CD4-positive, CD25-positive, alpha-beta regulatory T cell (primary cell): ENCODE data around the gene TCFL5. TPM values are rescaled to one million over a fixed set of nuclear protein-coding genes. Genes with fewer than 3 reads are reported as not detected.
A peak's percentile ranks its signal among the peaks of the same experiment; 100 is the strongest.

ENCODE experiments used
- ATAC-seq, 2 donors: fragments of 150-1000 bp; cut with Tn5 transposase; one replicate each; pipeline ENCODE4 v1.10.0; 2021; ENCODE audit warnings: low read depth in 2 of 2, moderate number of reproducible peaks in 2 of 2, moderate library complexity in 1 of 2
- DNase-seq, 3 donors: peaks; one replicate each; pipeline versions ENCODE4 v3.0.0 to v3.0.0-alpha.2; 2012 to 2022; ENCODE audit warnings: mixed read lengths in 1 of 3
- H3K27ac ChIP-seq: one replicate; pipeline ENCODE4 v1.7.0; 2013; ENCODE audit warnings: mild to moderate bottlenecking, low read length; ENCODE audit not compliant: insufficient read depth, poor library complexity, severe bottlenecking
- H3K27me3 ChIP-seq: one replicate; pipeline ENCODE4 v1.7.0; 2013; ENCODE audit warnings: low read length; ENCODE audit not compliant: control insufficient read depth, insufficient read depth
- H3K36me3 ChIP-seq: one replicate; pipeline ENCODE4 v1.7.0; 2013; ENCODE audit warnings: mild to moderate bottlenecking, low read length, moderate library complexity; ENCODE audit not compliant: control insufficient read depth, insufficient read depth
- H3K4me1 ChIP-seq: 2 replicates; pipeline ENCODE4 v1.7.0; 2013; ENCODE audit warnings: mild to moderate bottlenecking, low read length; ENCODE audit not compliant: insufficient read depth, control insufficient read depth, poor library complexity, severe bottlenecking
- H3K4me3 ChIP-seq: one replicate; pipeline ENCODE4 v1.7.0; 2013; ENCODE audit warnings: low read depth, mild to moderate bottlenecking, low read length, moderate library complexity
- H3K9me3 ChIP-seq, 2 experiments: 1 replicate in 1 of 2; 2 replicates in 1 of 2; pipeline ENCODE4 v1.7.0; 2013; ENCODE audit warnings: low read length in 2 of 2, mild to moderate bottlenecking in 1 of 2, moderate library complexity in 1 of 2; ENCODE audit not compliant: control insufficient read depth in 2 of 2
- H3K27ac Mint-ChIP-seq, 3 donors: one replicate each; pipeline ENCODE4 v1.8.0; 2020 to 2022; ENCODE audit warnings: mild to moderate bottlenecking in 3 of 3, mixed read lengths in 3 of 3, moderate library complexity in 2 of 3
- H3K27me3 Mint-ChIP-seq: one replicate; pipeline ENCODE4 v1.8.0; 2022; ENCODE audit warnings: mild to moderate bottlenecking, mixed read lengths
- H3K36me3 Mint-ChIP-seq: one replicate; pipeline ENCODE4 v1.8.0; 2020; ENCODE audit warnings: mixed read lengths
- H3K4me1 Mint-ChIP-seq, 4 donors: one replicate each; pipeline ENCODE4 v1.8.0; 2020 to 2022; ENCODE audit warnings: mixed read lengths in 4 of 4, mild to moderate bottlenecking in 1 of 4
- H3K4me3 Mint-ChIP-seq, 4 donors: one replicate each; pipeline ENCODE4 v1.8.0; 2020 to 2022; ENCODE audit warnings: mild to moderate bottlenecking in 4 of 4, mixed read lengths in 4 of 4, moderate library complexity in 3 of 4
- H3K9me3 Mint-ChIP-seq, 7 donors: one replicate each; pipeline ENCODE4 v1.8.0; 2020 to 2022; ENCODE audit warnings: mixed read lengths in 7 of 7, mild to moderate bottlenecking in 3 of 7, moderate library complexity in 2 of 7
- polyA plus RNA-seq, 4 donors: library from polyadenylated mRNA; unstranded; fragments of 300-500 nt; fragmentation: Illumina TruSeq; gene quantifications; one replicate each; pipeline ENCODE4 v1.2.3, GENCODE V29; 2021
- total RNA-seq: library from RNA; stranded (reverse); gene quantifications from one replicate; pipeline ENCODE4 v1.2.3, GENCODE V29; 2022

Gene TCFL5
- total and polyA plus RNA-seq, 5 donors from 2014 or later, result 0.53 to 3.8 (median 1.2) TPM

- ATAC-seq, result peak in 1 of 2 donors; percentile 19
- Histone ChIP-seq H3K4me3 (no peak overlapping the region), H3K4me1 (no peaks in the 10 kb centered on the region), H3K36me3 (peaks cover 87% of the 10 kb centered on the region), H3K27me3 (no peaks in the 10 kb centered on the region), H3K9me3 (no peaks in the 10 kb centered on the region), H3K27ac (no peak overlapping the region)
- H3K27ac Mint-ChIP-seq, result peak overlapping the region in 1 of 3 donors; percentile 41
- DNase-seq, result peak in 1 of 3 donors; percentile 31
- peaks cover 0 to 1% (median 0%) of the 10 kb centered on the region in 7 donors for H3K9me3 Mint-ChIP-seq
- H3K4me3 Mint-ChIP-seq, result no peak overlapping the region
- peaks cover 50% of the 10 kb centered on the region for H3K36me3 Mint-ChIP-seq
- no peaks in the 10 kb centered on the region for H3K27me3 Mint-ChIP-seq
- H3K4me1 Mint-ChIP-seq, result peaks cover 0 to 22% (median 8%) of the 10 kb centered on the region in 4 donors
These were observed 31.0 kb upstream of the TCFL5 start for GRCh38 chr20:62892348-62893304.

- H3K4me3 Mint-ChIP-seq, result peak overlapping the region in 2 of 4 donors; percentile 24 to 59
- DNase-seq (peak in 1 of 3 donors; percentile 75), ATAC-seq (peak; percentile 49 to 59)
- Histone ChIP-seq H3K36me3 (peaks cover 93% of the 10 kb centered on the region), H3K27me3 (no peaks in the 10 kb centered on the region), H3K9me3 (no peaks in the 10 kb centered on the region), H3K4me3 (no peak overlapping the region), H3K4me1 (peaks cover 3% of the 10 kb centered on the region), H3K27ac (no peak overlapping the region)
- peak overlapping the region in 2 of 3 donors; percentile 38 to 55 for H3K27ac Mint-ChIP-seq
- H3K9me3 Mint-ChIP-seq, result peaks cover 0 to 1% (median 0%) of the 10 kb centered on the region in 7 donors
- no peaks in the 10 kb centered on the region for H3K27me3 Mint-ChIP-seq
- H3K4me1 Mint-ChIP-seq, result peaks cover 0 to 25% (median 12%) of the 10 kb centered on the region in 4 donors
- peaks cover 54% of the 10 kb centered on the region for H3K36me3 Mint-ChIP-seq
These were observed 29.5 kb upstream of the TCFL5 start for GRCh38 chr20:62891111-62891510.

- H3K4me3 Mint-ChIP-seq, result peak overlapping the region in 2 of 4 donors; percentile 59 to 78
- Histone ChIP-seq H3K36me3 (peaks cover 88% of the 10 kb centered on the region), H3K9me3 (no peaks in the 10 kb centered on the region), H3K4me3 (no peak overlapping the region), H3K4me1 (peaks cover 3% of the 10 kb centered on the region), H3K27ac (no peak overlapping the region), H3K27me3 (no peaks in the 10 kb centered on the region)
- peaks cover 0 to 1% (median 0%) of the 10 kb centered on the region in 7 donors for H3K9me3 Mint-ChIP-seq
- H3K27me3 Mint-ChIP-seq, result peaks cover 3% of the 10 kb centered on the region
- peaks cover 0 to 25% (median 12%) of the 10 kb centered on the region in 4 donors for H3K4me1 Mint-ChIP-seq
- no peak for ATAC-seq
- peaks cover 50% of the 10 kb centered on the region for H3K36me3 Mint-ChIP-seq
- no peak overlapping the region for H3K27ac Mint-ChIP-seq
- no peak for DNase-seq
These were observed 28.8 kb upstream of the TCFL5 start for GRCh38 chr20:62890444-62890843.

GRCh38 chr20:62889871-62890270, 28.2 kb upstream of the TCFL5 start:
- Mint-ChIP-seq H3K4me1 (peaks cover 0 to 25% (median 11%) of the 10 kb centered on the region in 4 donors), H3K9me3 (no peaks in the 10 kb centered on the region), H3K27me3 (peaks cover 4% of the 10 kb centered on the region), H3K36me3 (peaks cover 44% of the 10 kb centered on the region), H3K4me3 (no peak overlapping the region), H3K27ac (peak overlapping the region in 1 of 3 donors; percentile 32)
- Histone ChIP-seq H3K36me3 (peaks cover 82% of the 10 kb centered on the region), H3K9me3 (no peaks in the 10 kb centered on the region), H3K27me3 (no peaks in the 10 kb centered on the region), H3K4me3 (no peak overlapping the region), H3K27ac (no peak overlapping the region), H3K4me1 (peaks cover 3% of the 10 kb centered on the region)
- no peak for ATAC-seq
- no peak for DNase-seq

- peaks cover 3% of the 10 kb centered on the region for H3K4me1 ChIP-seq
- H3K36me3 Mint-ChIP-seq, result peaks cover 42% of the 10 kb centered on the region
- no peak for ATAC-seq
- no peak for DNase-seq
- peaks cover 4% of the 10 kb centered on the region for H3K27me3 Mint-ChIP-seq
- H3K4me1 Mint-ChIP-seq, result peaks cover 0 to 28% (median 11%) of the 10 kb centered on the region in 4 donors
- H3K27ac ChIP-seq, result no peak overlapping the region
- peaks cover 77% of the 10 kb centered on the region for H3K36me3 ChIP-seq
- H3K27ac Mint-ChIP-seq, result peak overlapping the region in 1 of 3 donors; percentile 32
- no peaks in the 10 kb centered on the region for H3K9me3 ChIP-seq
- H3K4me3 Mint-ChIP-seq, result no peak overlapping the region
- no peak overlapping the region for H3K4me3 ChIP-seq
- no peaks in the 10 kb centered on the region for H3K27me3 ChIP-seq
- no peaks in the 10 kb centered on the region for H3K9me3 Mint-ChIP-seq
These were observed 27.8 kb upstream of the TCFL5 start for GRCh38 chr20:62889411-62889810.

GRCh38 chr20:62888910-62889309, 27.3 kb upstream of the TCFL5 start:
- H3K4me3 Mint-ChIP-seq, result no peak overlapping the region
- Histone ChIP-seq H3K36me3 (peaks cover 72% of the 10 kb centered on the region), H3K27me3 (no peaks in the 10 kb centered on the region), H3K27ac (no peak overlapping the region), H3K9me3 (no peaks in the 10 kb centered on the region), H3K4me3 (no peak overlapping the region), H3K4me1 (peaks cover 3% of the 10 kb centered on the region)
- no peak overlapping the region for H3K27ac Mint-ChIP-seq
- peaks cover 38% of the 10 kb centered on the region for H3K36me3 Mint-ChIP-seq
- ATAC-seq (no peak), DNase-seq (no peak)
- H3K27me3 Mint-ChIP-seq, result peaks cover 4% of the 10 kb centered on the region
- H3K9me3 Mint-ChIP-seq, result no peaks in the 10 kb centered on the region
- peaks cover 0 to 29% (median 11%) of the 10 kb centered on the region in 4 donors for H3K4me1 Mint-ChIP-seq

- ATAC-seq (no peak), DNase-seq (no peak)
- Histone ChIP-seq H3K4me3 (no peak overlapping the region), H3K4me1 (peaks cover 3% of the 10 kb centered on the region), H3K27me3 (no peaks in the 10 kb centered on the region), H3K36me3 (peaks cover 67% of the 10 kb centered on the region), H3K27ac (no peak overlapping the region), H3K9me3 (no peaks in the 10 kb centered on the region)
- H3K4me1 Mint-ChIP-seq, result peaks cover 0 to 29% (median 11%) of the 10 kb centered on the region in 4 donors
- no peak overlapping the region for H3K27ac Mint-ChIP-seq
- H3K27me3 Mint-ChIP-seq, result peaks cover 4% of the 10 kb centered on the region
- H3K4me3 Mint-ChIP-seq, result no peak overlapping the region
- H3K9me3 Mint-ChIP-seq, result no peaks in the 10 kb centered on the region
- H3K36me3 Mint-ChIP-seq, result peaks cover 34% of the 10 kb centered on the region
These were observed 26.8 kb upstream of the TCFL5 start for GRCh38 chr20:62888406-62888805.
